ENCODE data around the gene CELSR1.

CELSR1 gene

DNA sequence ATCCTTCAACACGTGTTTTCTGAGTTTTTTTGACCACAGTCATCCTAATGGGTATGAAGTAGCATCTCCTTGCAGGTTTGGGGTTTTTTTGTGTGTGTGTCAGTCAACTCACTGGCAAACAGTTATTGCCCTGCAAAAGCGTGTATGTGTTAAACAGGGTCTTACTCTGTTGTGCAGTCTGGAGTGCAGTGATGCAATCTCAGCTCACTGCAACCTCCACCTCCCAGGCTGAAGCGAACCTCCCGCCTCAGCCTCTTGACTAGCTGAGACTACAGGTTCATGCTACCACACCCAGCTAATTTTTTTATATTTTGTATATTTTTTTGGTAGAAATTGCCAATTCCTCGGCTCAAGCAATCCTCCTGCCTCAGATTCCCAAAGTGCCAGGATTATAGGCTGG is 15.4 kb downstream of the CELSR1 start:
- TF ChIP-seq, protein P1, sequence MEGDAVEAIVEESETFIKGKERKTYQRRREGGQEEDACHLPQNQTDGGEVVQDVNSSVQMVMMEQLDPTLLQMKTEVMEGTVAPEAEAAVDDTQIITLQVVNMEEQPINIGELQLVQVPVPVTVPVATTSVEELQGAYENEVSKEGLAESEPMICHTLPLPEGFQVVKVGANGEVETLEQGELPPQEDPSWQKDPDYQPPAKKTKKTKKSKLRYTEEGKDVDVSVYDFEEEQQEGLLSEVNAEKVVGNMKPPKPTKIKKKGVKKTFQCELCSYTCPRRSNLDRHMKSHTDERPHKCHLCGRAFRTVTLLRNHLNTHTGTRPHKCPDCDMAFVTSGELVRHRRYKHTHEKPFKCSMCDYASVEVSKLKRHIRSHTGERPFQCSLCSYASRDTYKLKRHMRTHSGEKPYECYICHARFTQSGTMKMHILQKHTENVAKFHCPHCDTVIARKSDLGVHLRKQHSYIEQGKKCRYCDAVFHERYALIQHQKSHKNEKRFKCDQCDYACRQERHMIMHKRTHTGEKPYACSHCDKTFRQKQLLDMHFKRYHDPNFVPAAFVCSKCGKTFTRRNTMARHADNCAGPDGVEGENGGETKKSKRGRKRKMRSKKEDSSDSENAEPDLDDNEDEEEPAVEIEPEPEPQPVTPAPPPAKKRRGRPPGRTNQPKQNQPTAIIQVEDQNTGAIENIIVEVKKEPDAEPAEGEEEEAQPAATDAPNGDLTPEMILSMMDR (conservative IDR thresholded peaks at IDR 0.05; ENCODE audit: control insufficient read depth, insufficient read depth, low read depth, low read length) = no peak
- no peak for DNase-seq (ENCODE audit: low read depth)
- H3K4me3 ChIP-seq (ENCODE audit: control insufficient read depth, low read depth, low read length) = no peak overlapping the region

DNA sequence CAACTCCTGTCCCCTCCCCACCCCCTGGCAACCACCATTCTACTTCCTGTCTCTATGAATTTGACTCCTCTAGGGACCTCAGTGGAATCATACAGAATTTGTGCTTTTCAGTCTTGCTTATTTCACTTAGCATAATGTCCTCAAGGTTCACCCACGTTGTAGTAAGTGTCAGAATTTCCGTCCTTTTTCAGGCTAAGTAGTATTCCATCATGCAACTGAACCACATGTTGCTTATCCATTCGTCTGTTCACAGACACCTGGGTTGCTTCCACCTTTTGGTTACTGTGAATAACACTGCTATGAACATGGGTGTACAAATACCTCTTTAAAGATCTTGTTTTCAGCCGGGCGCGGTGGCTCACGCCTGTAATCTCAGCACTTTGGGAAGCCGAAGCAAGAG is 16.5 kb downstream of the CELSR1 start:
- TF ChIP-seq, protein P1 (conservative IDR thresholded peaks at IDR 0.05; ENCODE audit: control insufficient read depth, insufficient read depth, low read depth, low read length) = no peak
- no peak for DNase-seq (ENCODE audit: low read depth)
- H3K4me3 ChIP-seq (ENCODE audit: control insufficient read depth, low read depth, low read length) = no peak overlapping the region

DNA sequence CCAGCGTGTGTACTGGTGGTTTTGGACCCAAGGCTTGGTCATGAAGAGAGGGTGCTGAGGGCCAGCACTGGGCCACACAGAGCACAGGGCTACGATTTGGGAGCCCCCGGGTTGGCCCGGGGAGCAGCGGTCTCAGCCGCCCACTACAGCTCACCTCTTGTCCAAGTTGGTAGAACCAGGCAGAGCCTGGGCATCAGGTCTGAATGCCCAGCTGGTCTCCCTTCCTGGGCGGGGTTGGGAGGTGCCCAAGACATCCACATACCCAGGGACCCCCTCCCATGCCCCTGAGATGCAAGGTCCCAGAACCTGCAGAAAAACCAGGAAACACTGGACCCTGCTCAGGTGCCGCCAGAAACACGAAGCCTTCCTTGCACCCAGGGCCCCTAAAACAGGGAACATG is 18.0 kb downstream of the CELSR1 start:
- TF ChIP-seq, protein P1 (conservative IDR thresholded peaks at IDR 0.05; ENCODE audit: control insufficient read depth, insufficient read depth, low read depth, low read length) = no peak
- H3K4me3 ChIP-seq (ENCODE audit: control insufficient read depth, low read depth, low read length) = no peak overlapping the region
- DNase-seq (ENCODE audit: low read depth) = no peak

DNA sequence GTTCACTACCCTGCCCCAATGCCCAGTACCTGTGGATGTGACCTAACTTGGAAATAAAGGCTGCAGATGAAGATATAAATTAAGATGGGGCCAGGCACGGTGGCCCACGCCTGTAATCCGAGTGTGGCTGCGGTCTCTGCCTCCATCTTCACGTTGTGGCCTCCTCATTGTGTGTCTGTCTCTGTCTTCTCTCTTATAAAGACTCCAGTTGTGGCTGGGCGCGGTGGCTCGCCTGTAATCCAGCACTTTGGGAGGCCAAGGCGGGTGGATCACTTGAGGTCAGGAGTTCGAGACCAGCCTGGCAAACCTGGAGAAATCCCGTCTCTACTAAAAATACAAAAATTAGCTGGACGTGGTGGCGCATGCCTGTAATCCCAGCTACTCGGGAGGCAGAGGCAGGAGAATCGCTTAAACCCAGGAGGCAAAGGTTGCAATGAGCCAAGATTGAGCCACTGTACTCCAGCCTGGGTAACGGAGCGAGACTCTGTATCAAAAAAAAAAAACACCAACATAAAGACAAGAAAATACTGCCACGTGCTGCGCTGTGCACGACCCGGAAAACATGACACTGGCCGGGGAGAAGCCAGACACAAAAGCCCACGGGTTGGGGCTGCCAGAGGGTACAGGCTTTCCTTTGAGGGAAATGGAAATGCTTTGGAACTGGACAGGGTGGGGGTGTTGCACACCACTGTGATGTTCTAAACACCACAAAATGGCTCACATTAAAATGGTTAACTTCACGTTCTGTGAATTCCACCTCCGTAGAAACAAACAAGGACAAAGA is 18.7 kb downstream of the CELSR1 start:
- no peak for DNase-seq (ENCODE audit: low read depth)
- H3K4me3 ChIP-seq (ENCODE audit: control insufficient read depth, low read depth, low read length) = no peak overlapping the region
- TF ChIP-seq, protein P1 (conservative IDR thresholded peaks at IDR 0.05; ENCODE audit: control insufficient read depth, insufficient read depth, low read depth, low read length) = no peak

DNA sequence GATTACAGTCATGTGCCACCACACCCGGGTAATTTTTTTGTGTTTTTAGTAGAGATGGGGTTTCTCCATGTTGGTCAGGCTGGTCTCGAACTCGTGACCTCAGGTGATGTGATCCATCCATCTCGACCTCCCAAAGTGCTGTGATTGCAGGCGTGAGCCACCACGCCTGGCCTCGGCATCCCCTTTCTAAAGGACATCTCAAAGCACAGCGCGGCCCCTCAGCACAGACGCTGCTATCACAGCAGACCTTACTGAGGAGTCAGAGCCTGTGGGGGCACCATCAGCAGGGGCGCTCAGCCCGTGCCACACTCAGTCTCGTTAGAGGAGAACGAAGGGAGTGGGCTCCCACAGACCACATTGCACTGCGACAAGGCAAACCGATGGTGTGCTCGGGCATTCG is 19.4 kb downstream of the CELSR1 start:
- TF ChIP-seq, protein P1 (conservative IDR thresholded peaks at IDR 0.05; ENCODE audit: control insufficient read depth, insufficient read depth, low read depth, low read length) = no peak
- DNase-seq (ENCODE audit: low read depth) = no peak
- H3K4me3 ChIP-seq (ENCODE audit: control insufficient read depth, low read depth, low read length) = no peak overlapping the region

DNA sequence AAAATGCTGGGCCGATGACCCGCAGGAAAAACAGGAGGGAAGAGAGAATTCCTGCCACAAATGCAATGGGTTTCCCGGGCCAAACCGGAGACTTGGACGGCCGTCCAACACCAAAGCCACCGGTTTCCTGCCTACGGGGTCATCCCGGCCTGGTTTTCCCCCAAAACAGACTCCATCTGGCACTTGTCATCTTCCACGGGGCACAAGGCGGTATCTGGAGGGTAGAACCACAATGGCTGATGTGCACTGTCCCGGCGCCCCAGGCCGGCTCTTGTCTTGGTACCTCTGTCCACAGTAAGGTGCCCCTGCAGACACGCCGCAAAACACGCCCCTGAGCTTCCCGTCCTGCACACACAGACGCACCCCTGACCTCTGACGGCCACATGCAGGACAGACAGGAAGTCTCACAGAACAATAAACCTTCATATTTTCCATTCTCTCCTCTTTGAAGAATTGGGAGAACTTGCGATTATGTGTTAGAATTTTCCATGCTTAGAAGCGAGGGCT is 20.1 kb downstream of the CELSR1 start:
- TF ChIP-seq, protein P1 (conservative IDR thresholded peaks at IDR 0.05; ENCODE audit: control insufficient read depth, insufficient read depth, low read depth, low read length) = no peak
- no peak overlapping the region for H3K4me3 ChIP-seq (ENCODE audit: control insufficient read depth, low read depth, low read length)
- DNase-seq (ENCODE audit: low read depth) = no peak
